ENCODE measurements around the gene S100A3. TPM values are rescaled to one million over a fixed set of nuclear protein-coding genes. Genes with fewer than 3 reads are reported as not detected.
A peak's percentile ranks its signal among the peaks of the same experiment; 100 is the strongest.

The S100A3 gene
- total and polyA plus RNA-seq, 4 donors: not detected

- TF ChIP-seq ZBTB33 (IDR thresholded peaks at IDR 0.05): no peak
Measured at GRCh38 chr1:153527023-153527682, 21.9 kb downstream of the S100A3 start (continued).

GRCh38 chr1:153526132-153526543 lies 22.9 kb downstream of the S100A3 start:
- H3K27me3 ChIP-seq (ENCODE audit: control insufficient read depth in 4 of 4, insufficient read depth in 4 of 4, low read length in 3 of 4): no peaks in the 10 kb centered on the region
- peaks cover 0 to 2% (median 0%) of the 10 kb centered on the region in 4 donors for H3K4me1 ChIP-seq (ENCODE audit: control insufficient read depth in 4 of 4, insufficient read depth in 4 of 4, low read length in 3 of 4)
- peak; percentile 33 for DNase-seq (ENCODE audit: low spot score)
- TF ChIP-seq GABPA (IDR thresholded peaks at IDR 0.05 in 1 of 2, conservative IDR thresholded peaks at IDR 0.05 in 1 of 2): no peak
- TF ChIP-seq ZBTB33 (IDR thresholded peaks at IDR 0.05): no peak
- no peak for TF ChIP-seq MAX (IDR thresholded peaks at IDR 0.05)
- TF ChIP-seq YY1 (IDR thresholded peaks at IDR 0.05): no peak
- TF ChIP-seq HNF4A (conservative IDR thresholded peaks at IDR 0.05): no peak
- no peak for TF ChIP-seq ATF3 (IDR thresholded peaks at IDR 0.05)
- no peak for TF ChIP-seq TAF1 (conservative IDR thresholded peaks at IDR 0.05)
- no peak for TF ChIP-seq FOXA2 (IDR thresholded peaks at IDR 0.05)
- TF ChIP-seq EGR1 (IDR thresholded peaks at IDR 0.05; ENCODE audit: low read depth in 2 of 2): no peak
- no peak for TF ChIP-seq HNF4G (IDR thresholded peaks at IDR 0.05)
- H3K9ac ChIP-seq (ENCODE audit: low read depth in 1 of 2, low read length in 2 of 2): no peak overlapping the region
- H3K36me3 ChIP-seq (ENCODE audit: control insufficient read depth in 4 of 4, insufficient read depth in 3 of 4, low read depth in 1 of 4, low read length in 3 of 4): no peaks in the 10 kb centered on the region
- H3K9me3 ChIP-seq (ENCODE audit: control insufficient read depth in 4 of 4, low read length in 3 of 4): no peaks in the 10 kb centered on the region
- WGBS: 54% methylated on average over 8 of the region's 8 CpGs
- H3K4me3 ChIP-seq (ENCODE audit: low read depth in 1 of 3, low read length in 3 of 3): no peak overlapping the region
- no peak overlapping the region for H3K27ac ChIP-seq (ENCODE audit: low read depth in 1 of 2, low read length in 2 of 2)

- no peaks in the 10 kb centered on the region for H3K36me3 ChIP-seq (ENCODE audit: control insufficient read depth in 4 of 4, insufficient read depth in 3 of 4, low read depth in 1 of 4, low read length in 3 of 4)
- H3K9ac ChIP-seq (ENCODE audit: low read depth in 1 of 2, low read length in 2 of 2): no peak overlapping the region
- DNase-seq (ENCODE audit: low spot score): no peak
- H3K27ac ChIP-seq (ENCODE audit: low read depth in 1 of 2, low read length in 2 of 2): no peak overlapping the region
- peaks cover 0 to 2% (median 0%) of the 10 kb centered on the region in 4 donors for H3K4me1 ChIP-seq (ENCODE audit: control insufficient read depth in 4 of 4, insufficient read depth in 4 of 4, low read length in 3 of 4)
- no peak for TF ChIP-seq FOXA1 (IDR thresholded peaks at IDR 0.05)
- no peak for TF ChIP-seq SP1 (IDR thresholded peaks at IDR 0.05)
- no peak for TF ChIP-seq YY1 (IDR thresholded peaks at IDR 0.05)
- no peak for TF ChIP-seq CTCF (IDR thresholded peaks at IDR 0.05; ENCODE audit: low read depth, low read length, missing input control)
- no peak for TF ChIP-seq FOXA2 (IDR thresholded peaks at IDR 0.05)
- no peak for TF ChIP-seq REST (IDR thresholded peaks at IDR 0.05)
- no peak for TF ChIP-seq NR2F2 (IDR thresholded peaks at IDR 0.05)
- no peak for TF ChIP-seq JUND (IDR thresholded peaks at IDR 0.05)
- TF ChIP-seq ATF3 (IDR thresholded peaks at IDR 0.05): no peak
- TF ChIP-seq HNF4G (IDR thresholded peaks at IDR 0.05): no peak
- no peak for TF ChIP-seq HNF4A (conservative IDR thresholded peaks at IDR 0.05)
- no peak for TF ChIP-seq EGR1 (IDR thresholded peaks at IDR 0.05; ENCODE audit: low read depth in 2 of 2)
- no peak for TF ChIP-seq MAX (IDR thresholded peaks at IDR 0.05)
- H3K27me3 ChIP-seq (ENCODE audit: control insufficient read depth in 4 of 4, insufficient read depth in 4 of 4, low read length in 3 of 4): no peaks in the 10 kb centered on the region
- H3K9me3 ChIP-seq (ENCODE audit: control insufficient read depth in 4 of 4, low read length in 3 of 4): no peaks in the 10 kb centered on the region
- H3K4me3 ChIP-seq (ENCODE audit: low read depth in 1 of 3, low read length in 3 of 3): no peak overlapping the region
- WGBS: 67% methylated on average over 3 of the region's 3 CpGs
Measured at GRCh38 chr1:153525088-153525728, 23.9 kb downstream of the S100A3 start.
